Liver (tissue), 9 donors: ENCODE results near the gene ASTN1. TPM values are rescaled to one million over a fixed set of nuclear protein-coding genes. Genes with fewer than 3 reads are reported as not detected.

Source experiments
- DNase-seq: peaks from one replicate; pipeline ENCODE4 v3.0.0-alpha.2; 2017; ENCODE audit warnings: low spot score
- H3K27ac ChIP-seq, 2 donors: one replicate each; pipeline ENCODE4 v1.7.0; 2013; ENCODE audit warnings: inconsistent platforms in 2 of 2, low read length in 2 of 2, control low read depth in 1 of 2, low read depth in 1 of 2, mild to moderate bottlenecking in 1 of 2
- H3K27me3 ChIP-seq, 4 donors: one replicate each; pipeline versions ENCODE4 v1.6.1 to v1.7.0; 2013; ENCODE audit warnings: low read length in 3 of 4, inconsistent platforms in 1 of 4, mild to moderate bottlenecking in 1 of 4, moderate library complexity in 1 of 4; ENCODE audit not compliant: control insufficient read depth in 4 of 4, insufficient read depth in 4 of 4
- H3K36me3 ChIP-seq, 4 donors: one replicate each; pipeline versions ENCODE4 v1.6.1 to v1.7.0; 2013; ENCODE audit warnings: low read length in 3 of 4, mild to moderate bottlenecking in 3 of 4, low read depth in 1 of 4, moderate library complexity in 1 of 4; ENCODE audit not compliant: control insufficient read depth in 4 of 4, insufficient read depth in 3 of 4
- H3K4me1 ChIP-seq, 4 donors: one replicate each; pipeline versions ENCODE4 v1.6.1 to v1.7.0; 2013; ENCODE audit warnings: low read length in 3 of 4, mild to moderate bottlenecking in 3 of 4, moderate library complexity in 1 of 4; ENCODE audit not compliant: control insufficient read depth in 4 of 4, insufficient read depth in 4 of 4
- H3K4me3 ChIP-seq, 3 donors: one replicate each; pipeline versions ENCODE4 v1.6.1 to v1.7.0; 2013; ENCODE audit warnings: low read length in 3 of 3, control low read depth in 1 of 3, low read depth in 1 of 3, mild to moderate bottlenecking in 1 of 3
- H3K9ac ChIP-seq, 2 donors: one replicate each; pipeline ENCODE4 v1.7.0; 2013; ENCODE audit warnings: low read length in 2 of 2, mild to moderate bottlenecking in 2 of 2, moderate library complexity in 2 of 2, control low read depth in 1 of 2, low read depth in 1 of 2
- H3K9me3 ChIP-seq, 4 donors: one replicate each; pipeline versions ENCODE4 v1.6.1 to v1.7.0; 2013; ENCODE audit warnings: low read length in 3 of 4; ENCODE audit not compliant: control insufficient read depth in 4 of 4
- ATF3 ChIP-seq: IDR thresholded peaks from 2 replicates; pipeline ENCODE4 v1.6.1; 2016; ENCODE audit warnings: antibody characterized with exemption
- CTCF ChIP-seq: fragments of 150-350 bp; IDR thresholded peaks from 2 replicates; pipeline ENCODE4 v1.5.1; 2017; ENCODE audit warnings: improper control_type of control experiment, low read depth, low read length; ENCODE audit not compliant: missing input control
- EGR1 ChIP-seq, 2 donors: IDR thresholded peaks; 2 replicates each; pipeline ENCODE4 v1.6.1; 2016 to 2018; ENCODE audit warnings: antibody characterized with exemption in 2 of 2, low read depth in 2 of 2
- FOXA1 ChIP-seq: IDR thresholded peaks from 2 replicates; pipeline ENCODE4 v1.6.1; 2016; ENCODE audit warnings: antibody characterized with exemption
- FOXA2 ChIP-seq: IDR thresholded peaks from 2 replicates; pipeline ENCODE4 v1.6.1; 2016; ENCODE audit warnings: antibody characterized with exemption
- GABPA ChIP-seq, 2 donors: IDR thresholded peaks in 1 of 2; conservative IDR thresholded peaks in 1 of 2; 2 replicates each; pipeline ENCODE4 v1.6.1; 2016; ENCODE audit warnings: antibody characterized with exemption in 2 of 2, mild to moderate bottlenecking in 1 of 2, moderate library complexity in 1 of 2
- HNF4A ChIP-seq, 2 donors: conservative IDR thresholded peaks; 2 replicates each; pipeline ENCODE4 v1.6.1; 2016; ENCODE audit warnings: antibody characterized with exemption in 2 of 2, mild to moderate bottlenecking in 2 of 2
- HNF4G ChIP-seq: IDR thresholded peaks from 2 replicates; pipeline ENCODE4 v1.6.1; 2016; ENCODE audit warnings: antibody characterized with exemption
- JUND ChIP-seq, 2 donors: IDR thresholded peaks; 2 replicates each; pipeline ENCODE4 v1.6.1; 2016; ENCODE audit warnings: antibody characterized with exemption in 2 of 2
- NR2F2 ChIP-seq: IDR thresholded peaks from 2 replicates; pipeline ENCODE4 v1.6.1; 2016; ENCODE audit warnings: antibody characterized with exemption
- RAD21 ChIP-seq, 2 donors: IDR thresholded peaks; 2 replicates each; pipeline ENCODE4 v1.6.1; 2016; ENCODE audit warnings: antibody characterized with exemption in 2 of 2, mild to moderate bottlenecking in 2 of 2
- RXRA ChIP-seq, 2 donors: IDR thresholded peaks; 2 replicates each; pipeline ENCODE4 v1.6.1; 2017 to 2018; ENCODE audit warnings: antibody characterized with exemption in 2 of 2, mild to moderate bottlenecking in 1 of 2
- SP1 ChIP-seq: IDR thresholded peaks from 2 replicates; pipeline ENCODE4 v1.6.1; 2018; ENCODE audit warnings: antibody characterized with exemption, mild to moderate bottlenecking
- TAF1 ChIP-seq: conservative IDR thresholded peaks from 2 replicates; pipeline ENCODE4 v1.6.1; 2016; ENCODE audit warnings: antibody characterized with exemption, mild to moderate bottlenecking
- YY1 ChIP-seq: IDR thresholded peaks from 2 replicates; pipeline ENCODE4 v1.6.1; 2016; ENCODE audit warnings: antibody characterized with exemption, mild to moderate bottlenecking
- WGBS: extraction: QIAGEN DNeasy Blood & Tissue Kit; methylation state at CpG from one replicate; pipeline ENCODE4 v1.1.7; 2013; 5-methylcytosine and 5-hydroxymethylcytosine counted together
- polyA plus RNA-seq, 2 donors: library from polyadenylated mRNA; stranded (reverse) in 1 of 2; unstranded in 1 of 2; fragments of 200-250 nt in 1 of 2; fragments of >200 nt in 1 of 2; fragmentation: Nextera tagmentation in 1 of 2; extraction: Ambion mirVana in 1 of 2; gene quantifications; one replicate each; pipeline versions ENCODE4 v1.2.1 to v1.2.3, GENCODE V29; 2013 to 2015
- total RNA-seq, 2 donors: library from RNA; depleted of rRNA; stranded (reverse); fragments of >200 nt; gene quantifications; one replicate each; pipeline ENCODE4 v1.2.3, GENCODE V29; 2014
- TF ChIP-seq, protein P1 (sequence below): IDR thresholded peaks from 2 replicates; pipeline ENCODE4 v1.6.1; 2016; ENCODE audit warnings: antibody characterized with exemption
- TF ChIP-seq, protein P2 (sequence below): IDR thresholded peaks from 2 replicates; pipeline ENCODE4 v1.6.1; 2016; ENCODE audit warnings: antibody characterized with exemption
- TF ChIP-seq, protein P3 (sequence below): IDR thresholded peaks from 2 replicates; pipeline ENCODE4 v1.6.1; 2016; ENCODE audit warnings: antibody characterized with exemption, mild to moderate bottlenecking
- donor health status: healthy.
- donor health status: healthy.
- donor health status: healthy.
- donor health status: healthy.
- donor health status: healthy.

The ASTN1 gene
- total and polyA plus RNA-seq, 4 donors, result 0.10 to 0.28 (median 0.18) TPM

GRCh38 chr1:177162243-177162642, 2.3 kb downstream of the ASTN1 start:
- no peak overlapping the region for H3K27ac ChIP-seq
- H3K9me3 ChIP-seq, result no peaks in the 10 kb centered on the region
- H3K4me1 ChIP-seq, result no peaks in the 10 kb centered on the region
- DNase-seq, result no peak
- no peak for TF ChIP-seq GABPA (IDR thresholded peaks at IDR 0.05 in 1 of 2, conservative IDR thresholded peaks at IDR 0.05 in 1 of 2)
- no peak for TF ChIP-seq HNF4A (conservative IDR thresholded peaks at IDR 0.05)
- no peak for TF ChIP-seq ATF3
- TF ChIP-seq RAD21 (IDR thresholded peaks at IDR 0.05), result no peak
- no peak for TF ChIP-seq FOXA2
- no peak for TF ChIP-seq TAF1
- no peak for TF ChIP-seq JUND (IDR thresholded peaks at IDR 0.05)
- TF ChIP-seq YY1, result no peak
- TF ChIP-seq NR2F2, result no peak
- no peak for TF ChIP-seq SP1
- no peak for TF ChIP-seq FOXA1
- no peak for TF ChIP-seq CTCF
- TF ChIP-seq, protein P1, sequence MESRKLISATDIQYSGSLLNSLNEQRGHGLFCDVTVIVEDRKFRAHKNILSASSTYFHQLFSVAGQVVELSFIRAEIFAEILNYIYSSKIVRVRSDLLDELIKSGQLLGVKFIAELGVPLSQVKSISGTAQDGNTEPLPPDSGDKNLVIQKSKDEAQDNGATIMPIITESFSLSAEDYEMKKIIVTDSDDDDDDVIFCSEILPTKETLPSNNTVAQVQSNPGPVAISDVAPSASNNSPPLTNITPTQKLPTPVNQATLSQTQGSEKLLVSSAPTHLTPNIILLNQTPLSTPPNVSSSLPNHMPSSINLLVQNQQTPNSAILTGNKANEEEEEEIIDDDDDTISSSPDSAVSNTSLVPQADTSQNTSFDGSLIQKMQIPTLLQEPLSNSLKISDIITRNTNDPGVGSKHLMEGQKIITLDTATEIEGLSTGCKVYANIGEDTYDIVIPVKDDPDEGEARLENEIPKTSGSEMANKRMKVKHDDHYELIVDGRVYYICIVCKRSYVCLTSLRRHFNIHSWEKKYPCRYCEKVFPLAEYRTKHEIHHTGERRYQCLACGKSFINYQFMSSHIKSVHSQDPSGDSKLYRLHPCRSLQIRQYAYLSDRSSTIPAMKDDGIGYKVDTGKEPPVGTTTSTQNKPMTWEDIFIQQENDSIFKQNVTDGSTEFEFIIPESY, result no peak
- no peak overlapping the region for H3K9ac ChIP-seq
- H3K27me3 ChIP-seq, result peaks cover 0 to 5% (median 0%) of the 10 kb centered on the region in 4 donors
- H3K4me3 ChIP-seq, result no peak overlapping the region
- H3K36me3 ChIP-seq, result no peaks in the 10 kb centered on the region
- 63% methylated on average over 2 of the region's 2 CpGs for WGBS

- Histone ChIP-seq H3K9ac (no peak overlapping the region), H3K4me3 (no peak overlapping the region), H3K36me3 (no peaks in the 10 kb centered on the region), H3K27me3 (peaks cover 0 to 8% (median 2%) of the 10 kb centered on the region in 4 donors), H3K9me3 (no peaks in the 10 kb centered on the region), H3K27ac (no peak overlapping the region), H3K4me1 (no peaks in the 10 kb centered on the region)
- WGBS, result 71% methylated on average over 2 of the region's 2 CpGs
- DNase-seq, result no peak
- TF ChIP-seq TAF1 (no peak), CTCF (no peak), EGR1 (IDR thresholded peaks at IDR 0.05; ENCODE audit: low read depth in 2 of 2) (no peak), JUND (IDR thresholded peaks at IDR 0.05) (no peak), RXRA (IDR thresholded peaks at IDR 0.05) (no peak), FOXA1 (no peak), SP1 (no peak), RAD21 (IDR thresholded peaks at IDR 0.05) (no peak), YY1 (no peak), HNF4A (conservative IDR thresholded peaks at IDR 0.05) (no peak), ATF3 (no peak), FOXA2 (no peak), GABPA (IDR thresholded peaks at IDR 0.05 in 1 of 2, conservative IDR thresholded peaks at IDR 0.05 in 1 of 2) (no peak), NR2F2 (no peak), HNF4G (no peak)
- TF ChIP-seq, protein P2, sequence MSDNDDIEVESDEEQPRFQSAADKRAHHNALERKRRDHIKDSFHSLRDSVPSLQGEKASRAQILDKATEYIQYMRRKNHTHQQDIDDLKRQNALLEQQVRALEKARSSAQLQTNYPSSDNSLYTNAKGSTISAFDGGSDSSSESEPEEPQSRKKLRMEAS, result no peak
- TF ChIP-seq, protein P3, sequence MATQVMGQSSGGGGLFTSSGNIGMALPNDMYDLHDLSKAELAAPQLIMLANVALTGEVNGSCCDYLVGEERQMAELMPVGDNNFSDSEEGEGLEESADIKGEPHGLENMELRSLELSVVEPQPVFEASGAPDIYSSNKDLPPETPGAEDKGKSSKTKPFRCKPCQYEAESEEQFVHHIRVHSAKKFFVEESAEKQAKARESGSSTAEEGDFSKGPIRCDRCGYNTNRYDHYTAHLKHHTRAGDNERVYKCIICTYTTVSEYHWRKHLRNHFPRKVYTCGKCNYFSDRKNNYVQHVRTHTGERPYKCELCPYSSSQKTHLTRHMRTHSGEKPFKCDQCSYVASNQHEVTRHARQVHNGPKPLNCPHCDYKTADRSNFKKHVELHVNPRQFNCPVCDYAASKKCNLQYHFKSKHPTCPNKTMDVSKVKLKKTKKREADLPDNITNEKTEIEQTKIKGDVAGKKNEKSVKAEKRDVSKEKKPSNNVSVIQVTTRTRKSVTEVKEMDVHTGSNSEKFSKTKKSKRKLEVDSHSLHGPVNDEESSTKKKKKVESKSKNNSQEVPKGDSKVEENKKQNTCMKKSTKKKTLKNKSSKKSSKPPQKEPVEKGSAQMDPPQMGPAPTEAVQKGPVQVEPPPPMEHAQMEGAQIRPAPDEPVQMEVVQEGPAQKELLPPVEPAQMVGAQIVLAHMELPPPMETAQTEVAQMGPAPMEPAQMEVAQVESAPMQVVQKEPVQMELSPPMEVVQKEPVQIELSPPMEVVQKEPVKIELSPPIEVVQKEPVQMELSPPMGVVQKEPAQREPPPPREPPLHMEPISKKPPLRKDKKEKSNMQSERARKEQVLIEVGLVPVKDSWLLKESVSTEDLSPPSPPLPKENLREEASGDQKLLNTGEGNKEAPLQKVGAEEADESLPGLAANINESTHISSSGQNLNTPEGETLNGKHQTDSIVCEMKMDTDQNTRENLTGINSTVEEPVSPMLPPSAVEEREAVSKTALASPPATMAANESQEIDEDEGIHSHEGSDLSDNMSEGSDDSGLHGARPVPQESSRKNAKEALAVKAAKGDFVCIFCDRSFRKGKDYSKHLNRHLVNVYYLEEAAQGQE, result no peak
- TF ChIP-seq, protein P1, result no peak
Measured at GRCh38 chr1:177146499-177146898, 18.0 kb downstream of the ASTN1 start.
